Mucosa of rectum (tissue), 2 donors: ENCODE results near the gene RNF214.

Experiments used
- H3K27ac ChIP-seq, 2 donors: one replicate each; pipeline ENCODE4 v1.7.0; 2013; ENCODE audit warnings: inconsistent platforms in 2 of 2, low read depth in 2 of 2, low read length in 2 of 2
- H3K27me3 ChIP-seq, 2 donors: one replicate each; pipeline ENCODE4 v1.7.0; 2013; ENCODE audit warnings: low read length in 2 of 2; ENCODE audit not compliant: control insufficient read depth in 2 of 2, insufficient read depth in 2 of 2
- H3K36me3 ChIP-seq, 2 donors: one replicate each; pipeline ENCODE4 v1.7.0; 2013; ENCODE audit warnings: low read length in 2 of 2; ENCODE audit not compliant: control insufficient read depth in 2 of 2, insufficient read depth in 2 of 2
- H3K4me1 ChIP-seq, 2 donors: one replicate each; pipeline ENCODE4 v1.7.0; 2013; ENCODE audit warnings: low read length in 2 of 2, mild to moderate bottlenecking in 1 of 2; ENCODE audit not compliant: control insufficient read depth in 2 of 2, insufficient read depth in 2 of 2
- H3K4me3 ChIP-seq, 2 donors: one replicate each; pipeline ENCODE4 v1.7.0; 2013; ENCODE audit warnings: low read length in 2 of 2
- H3K9ac ChIP-seq, 2 donors: one replicate each; pipeline ENCODE4 v1.7.0; 2013; ENCODE audit warnings: low read length in 2 of 2, low read depth in 1 of 2, mild to moderate bottlenecking in 1 of 2
- H3K9me3 ChIP-seq, 2 donors: one replicate each; pipeline ENCODE4 v1.7.0; 2013; ENCODE audit warnings: low read length in 2 of 2; ENCODE audit not compliant: control insufficient read depth in 2 of 2
- donor health status: healthy.
- donor health status: Normal muscosa, but diverticular disease.

Gene RNF214

GRCh38 chr11:117197516-117198456 lies 34.7 kb upstream of the RNF214 start:
- no peaks in the 10 kb centered on the region for H3K9me3 ChIP-seq
- no peaks in the 10 kb centered on the region for H3K27me3 ChIP-seq
- H3K9ac ChIP-seq: peak overlapping the region in 1 of 2 donors; percentile 60
- H3K36me3 ChIP-seq: peaks cover 15 to 20% of the 10 kb centered on the region in 2 donors
- H3K27ac ChIP-seq: peak overlapping the region; percentile 71 to 84
- peaks cover 11 to 38% of the 10 kb centered on the region in 2 donors for H3K4me1 ChIP-seq
- H3K4me3 ChIP-seq: peak overlapping the region in 1 of 2 donors; percentile 49

GRCh38 chr11:117198613-117199012 lies 33.9 kb upstream of the RNF214 start:
- peak overlapping the region; percentile 38 to 60 for H3K9ac ChIP-seq
- peaks cover 12 to 17% of the 10 kb centered on the region in 2 donors for H3K36me3 ChIP-seq
- H3K4me1 ChIP-seq: peaks cover 11 to 38% of the 10 kb centered on the region in 2 donors
- H3K9me3 ChIP-seq: no peaks in the 10 kb centered on the region
- peak overlapping the region; percentile 71 to 84 for H3K27ac ChIP-seq
- no peaks in the 10 kb centered on the region for H3K27me3 ChIP-seq
- peak overlapping the region in 1 of 2 donors; percentile 49 for H3K4me3 ChIP-seq

- Histone ChIP-seq H3K27ac (peak within 1 kb of the TSS; percentile 77 to 85), H3K4me3 (peak within 1 kb of the TSS; percentile 54 to 65), H3K36me3 (peaks cover 18 to 19% of the 10 kb centered on the region in 2 donors), H3K9ac (peak within 1 kb of the TSS; percentile 49 to 67), H3K27me3 (no peaks in the 10 kb centered on the region), H3K9me3 (no peaks in the 10 kb centered on the region), H3K4me1 (peaks cover 11 to 38% of the 10 kb centered on the region in 2 donors)
Observed at GRCh38 chr11:117199053-117199915, 33.2 kb upstream of the RNF214 start, which contains the start of gene TAGLN. TSS of gene TAGLN (plus strand) at chr11:117199370. CDS start at chr11:117203014, 3,644 bp downstream.

- H3K36me3 ChIP-seq: peaks cover 20 to 26% of the 10 kb centered on the region in 2 donors
- peak overlapping the region; percentile 49 to 67 for H3K9ac ChIP-seq
Observed at GRCh38 chr11:117199916-117200812, 32.3 kb upstream of the RNF214 start.

GRCh38 chr11:117200813-117201657 lies 31.4 kb upstream of the RNF214 start:
- peaks cover 6 to 24% of the 10 kb centered on the region in 2 donors for H3K4me1 ChIP-seq

More at GRCh38 chr11:117199916-117200812, 32.3 kb upstream of the RNF214 start:
- H3K4me3 ChIP-seq: peak overlapping the region; percentile 54 to 65
- H3K4me1 ChIP-seq: peaks cover 9 to 31% of the 10 kb centered on the region in 2 donors
- H3K9me3 ChIP-seq: no peaks in the 10 kb centered on the region
- H3K27me3 ChIP-seq: no peaks in the 10 kb centered on the region
- H3K27ac ChIP-seq: peak overlapping the region; percentile 77 to 85

GRCh38 chr11:117201658-117202305 lies 30.7 kb upstream of the RNF214 start:
- H3K4me3 ChIP-seq: peak overlapping the region; percentile 54 to 65
- H3K27ac ChIP-seq: peak overlapping the region; percentile 77 to 85
- H3K4me1 ChIP-seq: peaks cover 6 to 24% of the 10 kb centered on the region in 2 donors
- no peaks in the 10 kb centered on the region for H3K27me3 ChIP-seq
- no peaks in the 10 kb centered on the region for H3K9me3 ChIP-seq
- H3K9ac ChIP-seq: peak overlapping the region in 1 of 2 donors; percentile 67
- peaks cover 17 to 23% of the 10 kb centered on the region in 2 donors for H3K36me3 ChIP-seq

More at GRCh38 chr11:117200813-117201657, 31.4 kb upstream of the RNF214 start:
- Histone ChIP-seq H3K9me3 (no peaks in the 10 kb centered on the region), H3K27ac (peak overlapping the region; percentile 77 to 85), H3K4me3 (peak overlapping the region; percentile 54 to 65), H3K36me3 (peaks cover 18 to 26% of the 10 kb centered on the region in 2 donors), H3K9ac (peak overlapping the region; percentile 14 to 67), H3K27me3 (no peaks in the 10 kb centered on the region)

GRCh38 chr11:117202386-117203068 lies 29.9 kb upstream of the RNF214 start:
- peaks cover 6 to 18% of the 10 kb centered on the region in 2 donors for H3K4me1 ChIP-seq
- no peak overlapping the region for H3K9ac ChIP-seq
- peak overlapping the region in 1 of 2 donors; percentile 85 for H3K27ac ChIP-seq
- H3K36me3 ChIP-seq: peaks cover 17 to 23% of the 10 kb centered on the region in 2 donors
- H3K9me3 ChIP-seq: no peaks in the 10 kb centered on the region
- H3K4me3 ChIP-seq: peak overlapping the region in 1 of 2 donors; percentile 42
- H3K27me3 ChIP-seq: no peaks in the 10 kb centered on the region

- no peak overlapping the region for H3K9ac ChIP-seq
- H3K9me3 ChIP-seq: no peaks in the 10 kb centered on the region
- peak overlapping the region in 1 of 2 donors; percentile 45 for H3K27ac ChIP-seq
- no peaks in the 10 kb centered on the region for H3K27me3 ChIP-seq
- peaks cover 17 to 23% of the 10 kb centered on the region in 2 donors for H3K36me3 ChIP-seq
- H3K4me3 ChIP-seq: peak overlapping the region in 1 of 2 donors; percentile 42
- peaks cover 6 to 12% of the 10 kb centered on the region in 2 donors for H3K4me1 ChIP-seq
Observed at GRCh38 chr11:117203069-117203407, 29.4 kb upstream of the RNF214 start.
